HCT116 (cell line): ENCODE measurements around the gene OR52A5. TPM values are rescaled to one million over a fixed set of nuclear protein-coding genes. Genes with fewer than 3 reads are reported as not detected.
"Not testable (repeated sequence)": the region's sequence is repeated elsewhere in the genome, so short reads cannot be mapped to it uniquely, and the experiment has no call there.

Experiments used
- ATAC-seq: fragments of 200-7000 bp; cut with Tn5 transposase; 2 replicates; pipeline ENCODE4 v1.9.1; 2020; ENCODE audit warnings: mild to moderate bottlenecking, moderate library complexity
- BruUV-seq: library from RNA; stranded (reverse); fragments of 400-500 nt; replicated peaks from 2 replicates; lab custom pipeline; 2021; lab: Mats Ljungman, UMichigan
- CTCF ChIA-PET: fragments of 300-600 bp; sonication (Branson Sonifier 250); formaldehyde crosslinking; loops from one replicate; lab custom pipeline; 2021; ENCODE audit warnings: antibody characterized with exemption; lab: Charles Lee
- POLR2A ChIA-PET: fragments of 300-600, 350-600 bp; sonication (Branson Sonifier 250); formaldehyde crosslinking; loops from one replicate; lab custom pipeline; 2021; ENCODE audit warnings: antibody characterized with exemption; lab: Charles Lee
- RAD21 ChIA-PET, 2 experiments: fragments of 300-600 bp; sonication (Branson Sonifier 250); formaldehyde crosslinking; loops; one replicate each; lab custom pipeline; 2023; ENCODE audit warnings: low total read pairs in 2 of 2; ENCODE audit not compliant: uncharacterized antibody in 2 of 2, unreplicated experiment in 2 of 2, low non-redundant PET in 1 of 2; lab: Charles Lee
- DNase-seq: peaks from one replicate; pipeline ENCODE4 v3.0.0-alpha.2; 2010; ENCODE audit warnings: low read depth, low spot score
- H2AFZ ChIP-seq: fragments of 200-600 bp; shearing (Covaris generic), sonication (generic); 2 replicates; pipeline ENCODE4 v1.6.1; 2017; ENCODE audit warnings: low read depth, mixed run types, mixed read lengths, antibody characterized with exemption, low read length; ENCODE audit not compliant: poor library complexity, severe bottlenecking
- H3K27ac ChIP-seq: 2 replicates; pipeline ENCODE4 v1.5.1; 2012; ENCODE audit warnings: low read depth, low read length
- H3K27me3 ChIP-seq: fragments of 200-600 bp; sonication (generic); 2 replicates; pipeline ENCODE4 v1.6.1; 2016; ENCODE audit warnings: mixed run types, low read length, mixed read lengths; ENCODE audit not compliant: insufficient read depth
- H3K36me3 ChIP-seq, 2 experiments: fragments of 200-500 bp in 1 of 2; fragments of 200-600 bp in 1 of 2; sonication (Bioruptor generic) in 1 of 2; sonication (generic) in 1 of 2; 2 replicates each; pipeline versions ENCODE4 v1.5.1 to v1.6.1; 2014 to 2016; ENCODE audit warnings: low read length in 2 of 2, inconsistent platforms in 1 of 2, mixed read lengths in 1 of 2, mixed run types in 1 of 2; ENCODE audit not compliant: insufficient read depth in 2 of 2, control insufficient read depth in 1 of 2
- H3K4me1 ChIP-seq, 2 experiments: fragments of 200-600 bp in 1 of 2; sonication (generic) in 1 of 2; 2 replicates each; pipeline versions ENCODE4 v1.5.1 to v1.6.1; 2012 to 2017; ENCODE audit warnings: low read length in 2 of 2, inconsistent platforms in 1 of 2, mild to moderate bottlenecking in 1 of 2, mixed read lengths in 1 of 2, mixed run types in 1 of 2, moderate library complexity in 1 of 2; ENCODE audit not compliant: insufficient read depth in 2 of 2, control insufficient read depth in 1 of 2
- H3K4me2 ChIP-seq: fragments of 200-600 bp; sonication (generic); 2 replicates; pipeline ENCODE4 v1.6.1; 2017; ENCODE audit warnings: mixed run types, low read length, mixed read lengths
- H3K4me3 ChIP-seq, 2 experiments: fragments of 200-600 bp in 1 of 2; sonication (generic) in 1 of 2; replicated peaks in 1 of 2; 2 replicates each; pipeline ENCODE4 v1.5.1; 2011 to 2016; ENCODE audit warnings: low read length in 2 of 2, control low read depth in 1 of 2, low read depth in 1 of 2, mild to moderate bottlenecking in 1 of 2, mixed read lengths in 1 of 2, mixed run types in 1 of 2
- H3K79me2 ChIP-seq: fragments of 200-600 bp; sonication (generic); 2 replicates; pipeline ENCODE4 v1.6.1; 2017; ENCODE audit warnings: mild to moderate bottlenecking, mixed run types, low read length, moderate library complexity, mixed read lengths; ENCODE audit not compliant: insufficient read depth
- H3K9ac ChIP-seq: fragments of 200-600 bp; sonication (generic); 2 replicates; pipeline ENCODE4 v1.6.1; 2016; ENCODE audit warnings: low read length, mixed read lengths
- H3K9me2 ChIP-seq: fragments of 200-600 bp; sonication (generic), shearing (Covaris generic); 2 replicates; pipeline ENCODE4 v1.6.1; 2017; ENCODE audit warnings: mixed run types, mild to moderate bottlenecking, moderate library complexity; ENCODE audit not compliant: insufficient read depth
- H3K9me3 ChIP-seq, 2 experiments: fragments of 200-500 bp in 1 of 2; fragments of 200-600 bp in 1 of 2; sonication (Bioruptor generic) in 1 of 2; sonication (generic) in 1 of 2; 2 replicates each; pipeline ENCODE4 v1.6.1; 2014 to 2017; ENCODE audit warnings: low read length in 2 of 2, mixed read lengths in 2 of 2, inconsistent platforms in 1 of 2, low read depth in 1 of 2, mild to moderate bottlenecking in 1 of 2, mixed run types in 1 of 2, moderate library complexity in 1 of 2; ENCODE audit not compliant: control insufficient read depth in 1 of 2, insufficient read depth in 1 of 2
- H4K20me1 ChIP-seq: fragments of 200-600 bp; sonication (generic), shearing (Covaris generic); 2 replicates; pipeline ENCODE4 v1.6.1; 2017; ENCODE audit warnings: mixed run types, mild to moderate bottlenecking, moderate library complexity; ENCODE audit not compliant: insufficient read depth
- EGR1 ChIP-seq: IDR thresholded peaks from 2 replicates; pipeline ENCODE4 v1.6.1; 2012; ENCODE audit warnings: low read depth
- ELF1 ChIP-seq: IDR thresholded peaks from 2 replicates; pipeline ENCODE4 v1.6.1; 2012; ENCODE audit warnings: low read depth, borderline replicate concordance
- JUND ChIP-seq: IDR thresholded peaks from 2 replicates; pipeline ENCODE4 v1.6.1; 2012
- SP1 ChIP-seq: IDR thresholded peaks from 2 replicates; pipeline ENCODE4 v1.6.1; 2012; ENCODE audit warnings: low read depth
- SRF ChIP-seq: IDR thresholded peaks from 2 replicates; pipeline ENCODE4 v1.6.1; 2012; ENCODE audit warnings: low read depth
- YY1 ChIP-seq: IDR thresholded peaks from 2 replicates; pipeline ENCODE4 v1.6.1; 2011; ENCODE audit warnings: low read length, low read depth, moderate library complexity, mild to moderate bottlenecking; ENCODE audit not compliant: insufficient replicate concordance; ENCODE audit errors: extremely low read depth
- ZFX ChIP-seq: fragments of 450-650 bp; IDR thresholded peaks from 2 replicates; pipeline ENCODE4 v1.6.1; 2017
- ZNF274 ChIP-seq: fragments of 200-500 bp; sonication (Bioruptor generic); IDR thresholded peaks from 2 replicates; pipeline ENCODE4 v1.6.1; 2014; ENCODE audit warnings: mild to moderate bottlenecking, low read depth, low read length, inconsistent platforms
- intact Hi-C: fragments of 100-400 bp; cut with micrococcal nuclease; formaldehyde crosslinking; loops from 2 replicates; pipeline ENCODE4 v1.10.0; 2022
- total RNA-seq: library from RNA; stranded (reverse); gene quantifications from one replicate; pipeline ENCODE4 v1.2.1, GENCODE V29; 2021; ENCODE audit not compliant: unreplicated experiment

OR52A5 gene
- total RNA-seq, 1 experiment from 2014 or later: not detected

DNA sequence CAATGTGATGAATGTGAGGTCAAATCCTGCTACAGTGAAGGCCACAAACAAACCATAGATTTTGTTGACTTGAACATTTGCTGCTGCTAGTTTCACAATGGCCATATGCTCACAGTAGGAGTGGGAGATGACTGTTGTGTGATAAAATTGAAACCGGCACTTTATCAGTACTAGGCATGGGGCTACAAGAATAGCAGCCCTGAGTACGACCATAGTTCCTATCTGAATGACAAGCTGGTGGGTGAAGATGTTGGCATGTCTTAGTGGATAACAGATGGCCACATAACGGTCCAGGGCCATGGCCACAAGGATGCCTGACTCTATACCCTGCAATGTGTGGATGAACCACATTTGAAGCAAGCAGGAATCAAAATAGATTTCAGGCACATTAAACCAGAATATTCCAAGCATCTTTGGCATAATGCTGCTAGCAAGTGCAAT lies 13.6 kb upstream of the OR52A5 start:
- Histone ChIP-seq H3K27ac (no peak overlapping the region), H2AFZ (no peak overlapping the region), H3K9me3 (no peaks in the 10 kb centered on the region), H3K79me2 (no peaks in the 10 kb centered on the region), H3K4me3 (no peak overlapping the region), H4K20me1 (no peaks in the 10 kb centered on the region), H3K27me3 (peaks cover 58% of the 10 kb centered on the region), H3K4me1 (no peaks in the 10 kb centered on the region), H3K9ac (no peak overlapping the region), H3K9me2 (no peaks in the 10 kb centered on the region), H3K4me2 (no peak overlapping the region), H3K36me3 (no peaks in the 10 kb centered on the region)
- intact Hi-C loops: no loop called here
- no peak for ATAC-seq
- RAD21 ChIA-PET: no interaction called here
- CTCF ChIA-PET: no interaction called here
- POLR2A ChIA-PET: no interaction called here
- DNase-seq: no peak
- TF ChIP-seq JUND (no peak), ZNF274 (no peak), ZFX (no peak), ELF1 (no peak), SP1 (no peak), EGR1 (no peak), YY1 (no peak), SRF (no peak)
- BruUV-seq: no TSS peak

DNA sequence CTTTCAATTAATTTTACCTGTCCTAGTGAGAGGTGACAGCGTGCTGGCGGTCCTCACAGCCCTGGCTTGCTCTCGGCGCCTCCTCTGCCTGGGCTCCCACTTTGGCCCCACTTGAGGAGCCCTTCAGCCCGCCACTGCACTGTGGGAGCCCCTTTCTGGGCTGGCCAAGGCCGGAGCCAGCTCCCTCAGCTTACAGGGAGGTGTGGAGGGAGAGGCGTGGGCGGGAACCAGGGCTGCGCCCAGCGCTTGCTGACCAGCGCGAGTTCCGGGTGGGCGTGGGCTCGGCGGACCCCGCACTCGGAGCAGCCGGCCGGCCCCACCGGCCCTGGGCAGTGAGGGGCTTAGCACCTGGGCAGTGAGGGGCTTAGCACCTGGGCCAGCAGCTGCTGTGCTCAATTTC lies 6.0 kb upstream of the OR52A5 start:
- H3K9me3 ChIP-seq, H3K4me1 ChIP-seq, H3K4me2 ChIP-seq, DNase-seq, H2AFZ ChIP-seq, RAD21 ChIA-PET, BruUV-seq, H3K9me2 ChIP-seq, intact Hi-C loops, H4K20me1 ChIP-seq, H3K4me3 ChIP-seq, ATAC-seq, H3K27ac ChIP-seq, H3K36me3 ChIP-seq, POLR2A ChIA-PET, H3K9ac ChIP-seq, H3K79me2 ChIP-seq: not testable (repeated sequence)
- H3K27me3 ChIP-seq: peaks cover 43% of the 10 kb centered on the region
- CTCF ChIA-PET: interaction anchor here (1.4 kb wide), 1 partner anchor 19 kb away, joined by 4 read pairs; no protein-coding TSS in a partner anchor
